GM19467 (cell line): ENCODE data around the gene NAA80.
"Not testable (repeated sequence)": the region's sequence is repeated elsewhere in the genome, so short reads cannot be mapped to it uniquely, and the experiment has no call there.

Experiments
- ATAC-seq: cut with Tn5 transposase; IDR thresholded peaks from one replicate; pipeline ENCODE4 v1.9.1; 2021; ENCODE audit warnings: mild to moderate bottlenecking, moderate library complexity; ENCODE audit not compliant: unreplicated experiment

The NAA80 gene

DNA sequence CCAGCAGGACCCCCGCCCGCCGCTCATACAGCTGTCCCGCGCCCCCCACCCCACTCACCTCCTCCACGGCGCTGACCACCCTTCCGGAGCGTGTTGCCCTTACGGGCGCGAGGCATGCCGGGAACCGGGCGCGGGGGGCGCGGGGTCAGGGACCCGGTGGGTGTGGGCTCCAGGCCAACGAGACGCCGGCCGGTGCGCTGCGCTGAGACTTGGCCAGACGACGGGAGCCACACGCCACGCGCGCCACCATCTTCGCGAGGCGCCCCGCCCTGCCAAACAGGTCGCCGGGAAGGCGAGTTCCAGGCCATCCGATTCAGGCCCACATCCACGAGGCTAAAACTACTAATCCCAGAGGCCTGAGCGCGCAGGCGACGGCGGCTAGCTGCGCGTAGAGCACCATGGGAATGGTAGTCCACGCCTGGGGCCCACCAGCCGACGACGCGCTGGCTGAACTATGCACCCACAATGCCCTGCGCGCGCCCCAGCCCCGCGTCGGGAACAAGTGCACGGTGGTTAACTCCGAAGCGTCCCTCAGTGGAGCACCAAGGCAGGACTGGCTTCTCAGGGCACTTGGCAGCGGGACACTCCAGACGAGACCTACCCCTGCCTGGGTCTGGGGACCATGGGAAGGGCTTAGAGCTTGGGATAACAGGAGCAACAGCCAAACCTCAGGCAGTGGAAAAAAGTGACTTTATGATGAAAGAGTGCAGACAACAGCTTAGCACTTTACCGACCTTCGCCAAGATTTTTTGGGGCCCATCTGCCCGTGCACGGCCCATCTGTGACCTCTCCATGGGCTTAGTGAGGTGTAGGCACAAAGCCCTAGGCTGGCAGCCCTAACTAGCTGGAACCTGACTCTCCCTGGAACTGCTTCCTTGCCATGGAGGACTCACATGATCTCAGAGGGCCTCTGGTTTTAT, 6.8 kb downstream of the NAA80 start, which contains the start of gene IFRD2:
Gene IFRD2, minus strand, starts transcription at position 271 of the 920 bp plus-strand sequence. Its CDS starts 155 bp downstream, at position 116.
- ATAC-seq = peak; percentile 90

DNA sequence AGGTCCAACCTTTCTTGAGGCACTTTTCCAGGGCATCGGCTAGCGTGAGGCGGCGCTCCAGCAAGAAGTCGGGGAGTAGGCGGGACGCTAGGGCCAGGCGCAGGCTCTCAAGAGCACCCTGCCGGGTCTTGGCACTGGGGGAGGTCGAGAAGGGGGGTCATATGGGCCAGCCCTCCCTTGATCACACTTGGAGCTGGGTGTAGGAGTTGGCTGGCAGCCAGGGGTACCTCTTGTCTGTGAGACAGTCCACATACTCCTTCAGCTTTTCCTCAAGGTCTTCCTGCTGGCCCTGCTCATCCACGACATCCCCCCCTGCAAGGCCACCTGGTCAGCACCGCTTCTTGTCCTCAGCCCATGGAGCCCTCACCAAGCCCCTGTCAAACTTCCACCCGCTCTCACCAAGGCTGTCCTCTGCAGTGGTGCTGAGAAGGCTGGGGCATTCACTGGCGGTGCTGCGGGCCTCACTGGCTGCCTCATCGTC, 9.0 kb downstream of the NAA80 start:
- no peak for ATAC-seq

DNA sequence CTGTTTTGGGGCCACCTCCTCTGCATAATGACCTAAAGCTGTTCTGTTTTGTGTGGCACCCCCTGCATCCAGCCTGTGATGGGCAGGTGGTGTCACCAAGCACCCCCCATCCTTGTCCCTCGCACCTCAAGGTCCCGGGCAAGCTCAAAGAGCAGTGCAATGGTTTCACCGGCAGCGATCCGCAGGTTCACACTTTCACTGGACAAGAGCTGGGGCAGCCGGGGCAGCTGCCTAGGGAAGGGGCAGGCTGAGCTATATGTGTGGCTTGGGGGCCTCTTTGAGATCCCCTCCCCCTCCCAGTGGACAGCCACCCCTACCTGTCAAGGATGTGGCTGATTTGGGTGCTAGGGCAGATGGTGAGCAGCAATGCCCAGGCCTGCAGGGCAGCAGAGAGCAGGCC, 10.1 kb downstream of the NAA80 start:
- ATAC-seq = no peak

DNA sequence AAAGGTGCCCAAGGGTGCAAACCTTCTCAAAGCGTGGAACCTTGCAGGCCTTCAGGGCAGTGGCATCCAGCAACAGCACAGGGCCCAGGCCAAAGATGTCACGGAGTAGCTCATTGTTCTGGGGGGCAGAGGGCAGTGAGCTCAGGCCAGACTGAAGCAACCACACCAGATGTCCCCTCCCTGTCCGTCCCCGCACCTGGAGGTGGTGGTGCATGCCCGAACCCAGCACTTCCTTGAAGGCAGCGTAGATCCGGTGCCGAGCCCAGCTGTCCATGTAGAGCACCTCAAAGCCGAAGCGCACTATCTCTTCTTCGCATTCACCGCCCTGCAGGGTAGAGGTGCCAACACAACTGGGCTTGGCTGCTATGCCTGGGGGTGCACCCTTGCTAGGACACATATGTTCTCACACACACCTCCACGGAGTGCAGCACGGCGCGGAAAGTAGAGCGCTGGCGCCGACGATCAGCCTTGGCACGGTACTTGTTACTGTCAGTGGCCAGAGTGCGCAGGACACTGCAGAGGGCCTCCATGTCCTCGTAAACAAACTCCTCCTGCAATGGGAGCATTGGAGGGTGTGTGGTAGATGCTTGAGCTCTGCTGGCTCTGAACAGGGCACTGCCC, 10.7 kb downstream of the NAA80 start:
- no peak for ATAC-seq

DNA sequence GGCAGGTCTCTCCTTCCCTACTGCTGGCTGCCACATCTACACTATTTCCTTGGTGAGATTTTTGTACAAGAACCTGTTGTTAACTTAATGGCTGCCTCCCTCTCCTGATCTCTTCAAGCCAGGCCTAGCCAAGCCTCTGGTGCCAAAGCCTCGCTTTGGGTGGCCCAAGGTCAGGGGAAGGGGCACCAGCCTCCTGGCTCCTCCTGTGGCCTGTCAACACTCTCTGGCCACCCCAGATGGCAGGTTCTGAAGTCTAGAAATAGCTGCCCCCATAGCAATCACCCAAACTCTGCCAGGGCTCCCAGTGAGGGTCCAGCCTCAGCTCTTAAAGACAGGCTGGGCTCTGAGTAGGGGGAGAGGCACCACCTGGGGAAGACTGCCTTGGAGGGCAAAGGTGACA, 11.9 kb downstream of the NAA80 start:
- ATAC-seq = no peak

DNA sequence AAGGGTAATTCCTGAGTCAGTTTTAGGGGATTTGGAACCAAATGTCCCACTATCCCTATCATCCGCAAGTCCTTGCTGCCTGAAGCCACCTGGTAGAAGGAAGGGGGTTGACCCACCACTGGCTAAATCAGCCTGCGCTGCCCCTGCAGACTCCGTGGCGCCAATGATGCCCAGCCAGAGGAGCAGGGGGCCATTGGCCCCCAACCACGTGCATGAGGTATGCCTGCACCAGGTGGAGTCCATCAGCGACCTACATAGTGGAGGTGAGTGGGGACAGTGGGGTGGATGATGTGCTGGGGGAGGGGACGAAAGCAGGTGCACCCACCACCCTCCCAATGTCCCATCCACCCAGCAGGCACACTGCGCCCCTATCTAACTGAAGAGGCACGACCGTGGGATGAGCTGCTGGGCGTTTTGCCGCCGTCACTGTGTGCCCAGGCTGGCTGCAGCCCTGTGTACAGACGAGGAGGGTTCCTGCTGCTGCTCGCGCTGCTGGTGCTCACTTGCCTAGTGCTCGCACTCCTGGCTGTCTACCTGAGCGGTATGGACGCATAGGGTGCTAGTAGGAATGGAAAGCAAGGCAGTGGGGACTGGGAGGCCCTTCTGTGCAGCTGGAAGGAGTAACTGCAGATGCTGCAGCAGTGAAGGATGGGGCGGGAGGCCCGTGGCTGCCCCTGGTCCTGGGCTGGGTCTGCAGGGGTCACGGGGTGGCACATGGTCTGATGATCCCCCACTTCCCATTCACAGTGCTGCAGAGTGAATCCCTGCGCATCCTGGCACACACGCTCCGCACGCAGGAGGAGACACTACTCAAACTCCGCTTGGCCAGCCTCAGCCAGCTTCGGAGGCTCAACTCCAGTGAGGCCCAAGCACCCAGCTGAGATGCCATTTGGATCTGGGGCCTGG, 12.6 kb downstream of the NAA80 start:
- no peak for ATAC-seq

DNA sequence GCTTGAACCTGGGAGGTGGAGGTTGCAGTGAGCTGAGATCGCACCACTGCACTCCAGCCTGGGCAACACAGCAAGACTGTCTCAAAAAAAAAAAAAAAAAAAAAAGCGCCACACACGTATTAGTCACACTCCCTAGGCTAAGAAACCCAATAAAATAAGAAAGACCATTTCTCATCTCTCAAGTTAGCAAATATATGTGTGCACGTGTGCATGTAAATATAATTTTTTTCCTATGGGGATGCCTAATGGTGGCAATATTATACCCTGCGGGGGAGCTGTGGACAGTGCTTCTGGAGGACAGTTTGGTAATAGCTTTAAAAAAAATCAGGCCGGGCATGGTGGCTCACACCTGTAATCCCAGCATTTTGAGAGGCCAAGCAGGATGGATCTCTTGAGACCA, 15.1 kb downstream of the NAA80 start:
- not testable (repeated sequence) for ATAC-seq

DNA sequence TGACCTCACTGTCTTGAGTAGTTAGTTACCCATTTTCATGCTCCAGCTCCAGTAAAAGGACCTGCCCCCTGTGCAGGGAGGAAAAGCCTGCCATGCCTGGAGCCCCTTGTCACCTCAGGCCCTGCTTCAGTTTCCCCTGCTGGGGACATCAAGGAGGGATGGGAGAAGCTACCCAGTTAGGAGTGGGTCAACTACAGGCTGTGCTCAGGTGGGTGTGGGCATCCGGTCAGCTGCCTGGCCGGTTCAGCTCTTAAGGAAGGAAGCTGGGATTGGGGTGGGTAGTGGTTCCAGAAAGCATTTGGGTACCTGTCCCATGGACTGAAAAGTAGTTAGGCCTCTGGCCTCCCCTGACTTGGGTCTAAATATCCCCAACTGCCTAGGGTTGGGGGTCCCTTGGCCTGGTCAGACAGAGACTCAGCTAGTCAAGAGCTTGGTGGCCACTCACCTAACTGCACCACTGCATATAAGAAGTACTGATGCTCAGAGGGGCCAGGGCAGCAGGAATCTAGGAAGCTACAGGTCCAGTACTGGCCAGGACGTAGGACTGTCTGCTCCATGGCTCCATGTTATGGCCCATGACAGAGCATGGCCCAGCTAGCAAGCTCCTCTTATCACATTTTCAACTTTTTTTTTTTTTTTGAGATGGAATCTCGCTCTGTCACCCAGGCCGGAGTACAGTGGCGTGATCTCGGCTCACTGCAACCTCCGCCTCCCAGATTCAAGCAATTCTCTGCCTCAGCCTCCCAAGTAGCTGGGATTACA, 19.8 kb downstream of the NAA80 start:
- ATAC-seq = no peak

DNA sequence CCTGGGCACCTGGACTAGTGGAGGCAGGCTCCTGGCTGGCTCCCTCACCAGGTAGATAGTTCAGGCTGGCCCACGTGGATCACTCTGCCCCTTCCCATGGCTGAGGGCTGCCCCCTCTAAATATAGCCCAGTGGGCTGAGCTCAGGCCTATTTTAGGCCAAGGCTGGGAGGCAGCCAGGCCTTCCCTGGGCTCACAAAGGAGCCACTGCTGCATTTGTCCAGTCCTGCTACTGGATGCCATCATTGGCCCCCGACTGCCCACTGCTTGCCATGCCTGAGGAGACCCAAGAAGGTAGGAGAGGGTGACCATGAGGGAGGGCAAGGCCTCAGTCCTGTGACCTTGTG, 20.4 kb downstream of the NAA80 start, which contains the start of gene LSMEM2:
Gene LSMEM2, plus strand, starts transcription at position 208 of the 345 bp plus-strand sequence. Its CDS starts 27 bp downstream, at position 235.
- ATAC-seq = no peak

DNA sequence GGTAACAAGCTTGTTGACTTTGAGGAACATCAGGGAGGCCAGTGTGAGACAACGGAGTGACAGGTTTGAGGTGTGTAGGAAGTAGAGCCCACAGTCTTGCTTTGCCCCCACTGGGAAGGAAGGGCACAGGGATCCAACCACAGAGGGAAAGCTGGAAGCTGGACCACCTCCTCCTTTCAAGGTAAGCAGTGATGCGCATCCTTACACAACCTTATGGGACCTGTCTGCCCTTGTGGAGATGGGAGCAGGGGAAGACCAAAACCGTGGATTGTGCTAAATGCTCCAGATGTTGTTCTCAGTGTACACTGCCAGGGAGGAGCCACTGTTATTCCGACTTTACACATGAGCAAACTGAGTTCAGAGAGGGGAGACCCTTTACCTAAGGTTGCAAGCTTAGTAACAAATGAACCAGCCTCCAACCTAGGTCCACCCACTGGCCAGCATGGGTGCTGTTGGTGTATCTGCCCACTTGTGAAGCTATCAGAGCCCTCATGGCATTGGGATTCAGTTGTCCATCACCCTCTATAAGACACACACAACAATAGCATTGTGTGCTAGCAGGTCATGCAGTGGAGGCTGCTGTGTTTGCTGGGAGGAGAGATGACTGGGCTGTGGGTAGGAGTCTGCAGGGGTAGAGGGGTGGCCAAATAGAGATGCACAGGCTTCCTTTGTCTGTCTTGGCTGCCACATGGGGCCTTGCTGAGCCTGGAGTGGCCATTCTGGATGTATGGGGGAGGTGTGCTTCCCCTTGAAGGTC, 20.9 kb downstream of the NAA80 start:
- ATAC-seq = no peak

DNA sequence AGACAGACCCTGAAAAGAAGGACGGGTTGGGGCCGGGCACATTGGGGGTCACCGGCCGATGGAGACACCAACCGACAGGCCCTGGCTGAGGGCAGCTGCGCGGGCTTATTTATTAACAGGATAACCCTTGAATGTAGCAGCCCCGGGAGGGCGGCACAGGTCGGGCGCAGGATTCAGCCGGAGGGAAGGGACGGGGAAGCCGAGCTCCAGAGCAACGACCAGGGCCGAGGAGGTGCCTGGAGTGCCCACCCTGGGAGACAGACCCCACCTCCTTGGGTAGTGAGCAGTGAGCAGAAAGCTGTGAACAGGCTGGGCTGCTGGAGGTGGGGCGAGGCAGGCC, 22.5 kb downstream of the NAA80 start:
- no peak for ATAC-seq

DNA sequence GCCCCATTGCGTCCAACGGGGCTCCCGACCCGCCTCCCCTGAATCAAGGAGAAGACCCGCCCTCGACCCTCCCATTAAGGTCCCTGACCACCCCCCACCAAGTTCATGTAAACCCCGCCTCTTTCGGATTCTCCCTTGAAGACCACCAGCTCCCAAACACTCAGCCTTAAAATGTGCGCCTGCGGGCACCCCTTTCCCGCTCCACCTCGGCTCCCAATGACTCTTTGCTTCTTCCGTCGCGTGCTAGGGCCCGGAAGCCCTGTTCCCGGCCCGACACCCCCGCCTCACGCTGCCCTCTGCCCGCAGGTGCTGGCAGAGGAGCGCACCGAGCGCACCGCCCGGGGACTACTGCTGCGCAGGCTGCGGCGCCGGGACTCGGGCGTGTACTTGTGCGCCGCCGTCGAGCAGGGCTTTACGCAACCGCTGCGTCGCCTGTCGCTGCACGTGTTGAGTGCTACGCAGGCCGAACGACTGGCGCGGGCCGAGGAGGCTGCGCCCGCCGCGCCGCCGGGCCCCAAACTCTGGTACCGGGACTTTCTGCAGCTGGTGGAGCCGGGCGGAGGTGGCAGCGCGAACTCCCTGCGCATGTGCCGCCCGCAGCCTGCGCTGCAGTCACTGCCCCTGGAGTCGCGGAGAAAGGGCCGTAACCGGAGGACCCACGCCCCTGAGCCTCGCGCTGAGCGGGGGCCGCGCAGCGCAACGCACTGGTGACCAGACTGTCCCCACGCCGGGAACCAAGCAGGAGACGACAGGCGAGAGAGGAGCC, 23.0 kb downstream of the NAA80 start:
- ATAC-seq = no peak

DNA sequence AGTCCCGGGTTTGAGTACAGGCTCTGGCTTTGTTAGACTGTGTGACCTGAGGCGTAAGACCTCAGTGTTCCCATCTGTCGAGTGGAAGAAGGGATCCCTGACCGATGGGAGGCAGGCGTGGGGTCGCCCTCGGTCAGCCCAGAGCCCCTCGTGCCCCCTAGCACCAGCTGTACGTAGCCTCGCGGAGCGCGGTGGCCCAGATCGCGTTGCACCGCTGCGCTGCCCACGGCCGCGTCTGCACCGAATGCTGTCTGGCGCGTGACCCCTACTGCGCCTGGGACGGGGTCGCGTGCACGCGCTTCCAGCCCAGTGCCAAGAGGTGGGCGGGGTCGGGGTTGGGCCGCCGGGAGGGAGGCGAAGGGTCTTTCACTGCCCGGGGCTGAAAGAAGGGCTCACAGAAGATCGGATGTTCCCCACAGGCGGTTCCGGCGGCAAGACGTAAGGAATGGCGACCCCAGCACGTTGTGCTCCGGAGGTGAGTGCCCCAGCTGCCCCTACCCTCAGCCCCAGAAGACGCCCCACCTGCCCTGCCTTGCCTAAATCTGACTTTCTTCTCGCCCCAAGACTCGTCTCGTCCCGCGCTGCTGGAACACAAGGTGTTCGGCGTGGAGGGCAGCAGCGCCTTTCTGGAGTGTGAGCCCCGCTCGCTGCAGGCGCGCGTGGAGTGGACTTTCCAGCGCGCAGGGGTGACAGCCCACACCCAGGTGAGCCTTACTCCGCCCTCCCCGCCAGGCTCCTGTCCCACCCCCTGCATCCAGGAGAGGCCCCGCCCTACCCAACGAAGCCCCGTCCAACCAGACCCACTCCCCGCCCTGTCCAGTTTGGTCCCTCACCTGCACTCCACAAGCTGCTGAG, 23.8 kb downstream of the NAA80 start:
- no peak for ATAC-seq

DNA sequence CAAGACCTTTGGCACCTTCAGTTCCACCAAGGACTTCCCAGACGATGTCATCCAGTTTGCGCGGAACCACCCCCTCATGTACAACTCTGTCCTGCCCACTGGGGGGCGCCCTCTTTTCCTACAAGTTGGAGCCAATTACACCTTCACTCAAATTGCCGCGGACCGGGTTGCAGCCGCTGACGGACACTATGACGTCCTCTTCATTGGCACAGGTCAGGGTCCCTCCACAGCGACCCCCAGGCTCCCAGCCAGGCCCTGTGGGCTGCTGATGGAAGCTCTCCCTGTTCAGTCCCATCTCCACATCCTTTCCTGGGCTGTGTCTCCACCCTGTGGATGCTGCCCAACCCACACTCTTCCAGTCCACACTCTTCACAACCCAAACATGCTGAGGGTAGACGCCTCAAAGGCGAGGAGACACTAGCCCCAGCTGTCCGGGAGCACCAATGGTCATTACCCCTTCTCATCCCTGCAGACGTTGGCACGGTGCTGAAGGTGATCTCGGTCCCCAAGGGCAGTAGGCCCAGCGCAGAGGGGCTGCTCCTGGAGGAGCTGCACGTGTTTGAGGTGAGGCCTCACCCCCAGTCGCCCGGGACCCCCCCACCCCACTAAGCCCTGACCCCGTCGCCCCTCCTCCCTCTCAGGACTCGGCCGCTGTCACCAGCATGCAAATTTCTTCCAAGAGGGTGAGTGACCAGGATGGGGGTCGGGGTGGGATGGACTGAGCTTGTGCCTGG, 24.7 kb downstream of the NAA80 start:
- no peak for ATAC-seq

DNA sequence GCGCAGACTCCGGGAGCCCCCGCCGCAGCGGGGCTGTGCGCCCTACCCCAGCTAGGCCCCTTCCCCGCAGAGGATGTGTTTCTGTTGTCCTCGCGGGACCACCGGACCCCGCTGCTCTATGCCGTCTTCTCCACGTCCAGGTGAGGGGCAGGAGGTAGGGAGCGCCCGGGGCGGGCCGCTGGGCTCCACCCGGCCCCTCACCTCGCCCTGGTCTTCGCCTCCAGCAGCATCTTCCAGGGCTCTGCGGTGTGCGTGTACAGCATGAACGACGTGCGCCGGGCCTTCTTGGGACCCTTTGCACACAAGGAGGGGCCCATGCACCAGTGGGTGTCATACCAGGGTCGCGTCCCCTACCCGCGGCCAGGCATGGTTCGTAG, 25.5 kb downstream of the NAA80 start:
- ATAC-seq = no peak

DNA sequence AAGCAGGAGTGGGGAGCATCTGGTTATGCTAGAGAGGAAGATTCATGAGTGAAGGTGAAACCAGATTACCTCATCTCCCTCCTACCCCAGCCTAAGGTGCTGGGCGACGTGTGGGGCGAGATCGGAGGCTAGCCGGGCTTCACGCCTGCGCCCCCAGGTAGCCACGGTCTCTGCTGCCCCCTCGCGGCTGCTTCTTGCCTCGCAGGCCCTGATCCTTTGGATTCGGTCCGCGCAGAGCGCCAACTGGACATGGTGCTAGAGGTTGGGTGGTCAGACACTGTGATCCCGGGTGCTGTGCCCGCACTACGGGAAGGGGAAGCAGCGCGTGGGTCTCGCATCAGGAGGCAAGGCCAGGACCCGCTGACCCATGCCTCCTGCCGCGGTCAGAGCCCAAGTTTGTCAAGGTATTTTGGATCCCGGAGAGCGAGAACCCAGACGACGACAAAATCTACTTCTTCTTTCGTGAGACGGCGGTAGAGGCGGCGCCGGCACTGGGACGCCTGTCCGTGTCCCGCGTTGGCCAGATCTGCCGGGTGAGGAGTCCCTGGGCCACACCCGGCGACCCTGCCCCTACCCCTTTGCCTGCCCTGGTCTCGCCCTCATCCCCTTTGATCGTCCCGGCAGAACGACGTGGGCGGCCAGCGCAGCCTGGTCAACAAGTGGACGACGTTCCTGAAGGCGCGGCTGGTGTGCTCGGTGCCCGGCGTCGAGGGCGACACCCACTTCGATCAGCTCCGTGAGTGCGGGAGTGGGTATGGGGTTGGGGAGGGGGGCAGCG, 26.1 kb downstream of the NAA80 start:
- ATAC-seq = peak; percentile 66

DNA sequence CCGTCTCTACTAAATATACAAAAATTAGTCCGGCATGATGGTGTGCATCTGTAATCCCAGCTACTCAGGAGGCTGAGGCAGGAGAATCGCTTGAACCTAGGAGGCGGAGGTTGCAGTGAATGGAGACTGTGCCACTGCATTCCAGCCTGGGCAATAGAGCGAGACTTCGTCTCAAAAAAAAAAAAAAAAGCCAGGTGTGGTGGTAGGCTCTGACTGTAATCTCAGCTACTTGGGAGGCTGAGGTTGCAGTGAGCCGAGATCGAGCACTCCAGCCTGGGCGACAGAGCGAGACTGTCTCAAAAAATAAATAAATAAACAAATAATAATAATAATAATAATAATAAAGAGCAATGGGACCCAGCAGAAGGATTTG, 26.7 kb downstream of the NAA80 start:
- not testable (repeated sequence) for ATAC-seq
